Adrenal gland (tissue), 5 donors: ENCODE results near the gene SPAG16.

ENCODE experiments used
- CTCF ChIP-seq, 6 experiments: fragments of 450-650 bp in 4 of 6; fragments of 200-600 bp in 2 of 6; sonication (generic) in 1 of 6; IDR thresholded peaks; 1 replicate in 5 of 6; 2 replicates in 1 of 6; pipeline versions ENCODE4 v1.5.1 to v1.8.0; 2016 to 2021; ENCODE audit warnings: antibody characterized with exemption in 6 of 6, mild to moderate bottlenecking in 2 of 6, moderate library complexity in 1 of 6
- POLR2A ChIP-seq, 2 donors: fragments of 450-650 bp; IDR thresholded peaks; one replicate each; pipeline ENCODE4 v1.6.1; 2017; ENCODE audit warnings: antibody characterized with exemption in 2 of 2, mild to moderate bottlenecking in 2 of 2, moderate library complexity in 1 of 2
- donor health status: DM: no; HTN: no; CAD: no.

- TF ChIP-seq CTCF (IDR thresholded peaks at IDR 0.05) (no peak), POLR2A (IDR thresholded peaks at IDR 0.05) (no peak)
These were observed 481.8 kb downstream of the SPAG16 start for GRCh38 chr2:213766062-213766461.
